OCI-LY1 (cell line): ENCODE results near the gene CCNY.

Experiments
- H2AFZ ChIP-seq: fragments of 200-600 bp; sonication (generic), shearing (Covaris generic); 2 replicates; pipeline ENCODE4 v1.6.0; 2014; ENCODE audit warnings: antibody characterized with exemption, mild to moderate bottlenecking, low read length
- H3F3A ChIP-seq: fragments of 200-600 bp; sonication (generic), shearing (Covaris generic); 2 replicates; pipeline ENCODE4 v1.6.0; 2014; ENCODE audit warnings: mild to moderate bottlenecking, antibody characterized with exemption, low read length, moderate library complexity; ENCODE audit not compliant: insufficient read depth
- H3K27ac ChIP-seq: fragments of 200-600 bp; sonication (generic); 2 replicates; pipeline ENCODE4 v1.5.1; 2014; ENCODE audit warnings: low read length, mixed run types, mild to moderate bottlenecking, low read depth; ENCODE audit not compliant: poor library complexity, severe bottlenecking
- H3K27me3 ChIP-seq: fragments of 200-600 bp; sonication (generic); 2 replicates; pipeline ENCODE4 v1.6.0; 2014; ENCODE audit warnings: antibody characterized with exemption, mild to moderate bottlenecking, low read length, moderate library complexity; ENCODE audit not compliant: insufficient read depth
- H3K36me3 ChIP-seq: fragments of 200-600 bp; sonication (generic); 2 replicates; pipeline ENCODE4 v1.6.1; 2014; ENCODE audit warnings: mild to moderate bottlenecking, antibody characterized with exemption, low read length, moderate library complexity, mixed read lengths; ENCODE audit not compliant: insufficient read depth
- H3K4me1 ChIP-seq: fragments of 200-600 bp; sonication (generic); 2 replicates; pipeline ENCODE4 v1.5.1; 2014; ENCODE audit warnings: mild to moderate bottlenecking, low read length, moderate library complexity; ENCODE audit not compliant: insufficient read depth, severe bottlenecking
- H3K4me2 ChIP-seq: fragments of 200-600 bp; sonication (generic), shearing (Covaris generic); 2 replicates; pipeline ENCODE4 v1.6.1; 2014; ENCODE audit warnings: low read length
- H3K4me3 ChIP-seq: fragments of 200-600 bp; sonication (generic); 2 replicates; pipeline ENCODE4 v1.5.1; 2014; ENCODE audit warnings: low read length, low read depth, mild to moderate bottlenecking, mixed read lengths; ENCODE audit not compliant: poor library complexity, severe bottlenecking
- H3K79me2 ChIP-seq: fragments of 200-600 bp; shearing (Covaris generic); 2 replicates; pipeline ENCODE4 v1.6.1; 2016; ENCODE audit warnings: mixed run types, low read length, mixed read lengths; ENCODE audit not compliant: insufficient read depth
- H3K9ac ChIP-seq: fragments of 200-600 bp; sonication (generic), shearing (Covaris generic); 2 replicates; pipeline ENCODE4 v1.6.1; 2014; ENCODE audit warnings: mild to moderate bottlenecking, low read length, mixed read lengths
- H3K9me2 ChIP-seq: fragments of 200-600 bp; sonication (generic), shearing (Covaris generic); 2 replicates; pipeline ENCODE4 v1.6.1; 2014; ENCODE audit warnings: low read depth, mild to moderate bottlenecking, low read length, mixed read lengths
- H3K9me3 ChIP-seq: fragments of 200-600 bp; shearing (Covaris generic); 2 replicates; pipeline ENCODE4 v1.6.1; 2014; ENCODE audit warnings: low read length, mixed read lengths
- H4K20me1 ChIP-seq: fragments of 200-600 bp; sonication (generic), shearing (Covaris generic); 2 replicates; pipeline ENCODE4 v1.6.0; 2016; ENCODE audit warnings: mild to moderate bottlenecking, low read length; ENCODE audit not compliant: insufficient read depth
- CTCF ChIP-seq: fragments of 200-600 bp; sonication (generic), shearing (Covaris generic); IDR thresholded peaks from 2 replicates; pipeline ENCODE4 v1.5.1; 2017; ENCODE audit warnings: mild to moderate bottlenecking, antibody characterized with exemption, low read length, moderate library complexity, mixed read lengths
- EZH2 ChIP-seq: fragments of 200-600 bp; sonication (generic), shearing (Covaris generic); IDR thresholded peaks from 2 replicates; pipeline ENCODE4 v1.8.0; 2017; ENCODE audit warnings: borderline replicate concordance, mixed run types, mild to moderate bottlenecking, antibody characterized with exemption, low read length, moderate library complexity, mixed read lengths

Gene CCNY

GRCh38 chr10:35575640-35576039 is 239.3 kb downstream of the CCNY start:
- Histone ChIP-seq H3F3A (no peaks in the 10 kb centered on the region), H3K79me2 (no peaks in the 10 kb centered on the region), H3K4me3 (no peak overlapping the region), H3K4me1 (no peaks in the 10 kb centered on the region), H3K27ac (no peak overlapping the region), H3K4me2 (no peak overlapping the region), H4K20me1 (no peaks in the 10 kb centered on the region), H3K9ac (no peak overlapping the region), H3K9me3 (no peaks in the 10 kb centered on the region), H2AFZ (no peak overlapping the region), H3K27me3 (no peaks in the 10 kb centered on the region), H3K36me3 (no peaks in the 10 kb centered on the region), H3K9me2 (no peaks in the 10 kb centered on the region)
- TF ChIP-seq EZH2 (no peak), CTCF (no peak)

- H3K9me2 ChIP-seq: no peaks in the 10 kb centered on the region
- H3K9me3 ChIP-seq: no peaks in the 10 kb centered on the region
- H3K79me2 ChIP-seq: no peaks in the 10 kb centered on the region
- H3F3A ChIP-seq: no peaks in the 10 kb centered on the region
- H2AFZ ChIP-seq: no peak overlapping the region
- H3K27ac ChIP-seq: no peak overlapping the region
- no peaks in the 10 kb centered on the region for H3K4me1 ChIP-seq
- no peak overlapping the region for H3K4me3 ChIP-seq
- no peaks in the 10 kb centered on the region for H4K20me1 ChIP-seq
- H3K36me3 ChIP-seq: no peaks in the 10 kb centered on the region
- H3K9ac ChIP-seq: no peak overlapping the region
- TF ChIP-seq EZH2 (no peak), CTCF (no peak)
- no peak overlapping the region for H3K4me2 ChIP-seq
- no peaks in the 10 kb centered on the region for H3K27me3 ChIP-seq
These were observed 240.4 kb downstream of the CCNY start for GRCh38 chr10:35576730-35577129.

- no peak overlapping the region for H2AFZ ChIP-seq
- TF ChIP-seq EZH2 (no peak), CTCF (no peak)
- H3K79me2 ChIP-seq: no peaks in the 10 kb centered on the region
- no peak overlapping the region for H3K27ac ChIP-seq
- H3K27me3 ChIP-seq: no peaks in the 10 kb centered on the region
- no peaks in the 10 kb centered on the region for H3K36me3 ChIP-seq
- H3K9ac ChIP-seq: no peak overlapping the region
- no peaks in the 10 kb centered on the region for H4K20me1 ChIP-seq
- no peaks in the 10 kb centered on the region for H3K9me3 ChIP-seq
- H3K4me2 ChIP-seq: no peak overlapping the region
- H3F3A ChIP-seq: no peaks in the 10 kb centered on the region
- H3K4me3 ChIP-seq: no peak overlapping the region
- H3K4me1 ChIP-seq: no peaks in the 10 kb centered on the region
- H3K9me2 ChIP-seq: no peaks in the 10 kb centered on the region
These were observed 241.8 kb downstream of the CCNY start for GRCh38 chr10:35577926-35578617.
